C4-2B (cell line): ENCODE results near the gene ELL.

Experiments
- ZFX ChIP-seq: fragments of 450-650 bp; IDR thresholded peaks from 2 replicates; pipeline ENCODE4 v1.6.1; 2017
- TF ChIP-seq, protein P1 (sequence below): fragments of 450-650 bp; conservative IDR thresholded peaks from 2 replicates; pipeline ENCODE4 v1.5.1; 2017; ENCODE audit warnings: mild to moderate bottlenecking

DNA sequence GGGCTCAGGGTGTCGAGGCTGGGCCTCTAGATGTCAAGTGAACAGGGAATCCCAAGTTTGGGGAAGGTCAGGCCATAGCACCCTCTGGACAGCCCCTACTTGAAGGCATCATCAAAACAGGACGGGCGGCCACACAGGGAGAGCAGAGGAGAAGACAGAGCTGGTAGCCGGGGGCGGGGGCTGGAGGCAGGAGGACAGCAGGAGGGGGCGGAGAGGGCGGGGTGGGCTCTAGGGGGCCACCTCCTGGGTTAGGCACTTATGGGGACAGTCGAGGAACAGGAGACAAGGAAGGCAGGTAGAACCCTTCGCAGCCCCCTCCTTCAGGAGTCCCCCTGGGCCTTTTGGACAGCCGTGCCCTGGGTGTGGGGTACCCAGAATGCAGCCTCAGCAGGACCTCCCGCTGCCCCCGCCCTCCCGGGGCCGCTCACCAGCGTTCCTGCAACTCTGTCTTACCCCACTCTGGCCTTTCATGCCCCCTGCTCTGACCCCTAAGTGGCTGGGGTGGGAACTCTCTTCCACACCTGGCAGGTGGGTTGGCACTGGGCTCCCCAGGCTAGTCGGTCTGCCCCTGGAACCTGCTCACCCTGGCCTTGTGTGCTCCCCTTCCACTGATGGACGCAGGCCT is 96.9 kb downstream of the ELL start:
- TF ChIP-seq, protein P1, sequence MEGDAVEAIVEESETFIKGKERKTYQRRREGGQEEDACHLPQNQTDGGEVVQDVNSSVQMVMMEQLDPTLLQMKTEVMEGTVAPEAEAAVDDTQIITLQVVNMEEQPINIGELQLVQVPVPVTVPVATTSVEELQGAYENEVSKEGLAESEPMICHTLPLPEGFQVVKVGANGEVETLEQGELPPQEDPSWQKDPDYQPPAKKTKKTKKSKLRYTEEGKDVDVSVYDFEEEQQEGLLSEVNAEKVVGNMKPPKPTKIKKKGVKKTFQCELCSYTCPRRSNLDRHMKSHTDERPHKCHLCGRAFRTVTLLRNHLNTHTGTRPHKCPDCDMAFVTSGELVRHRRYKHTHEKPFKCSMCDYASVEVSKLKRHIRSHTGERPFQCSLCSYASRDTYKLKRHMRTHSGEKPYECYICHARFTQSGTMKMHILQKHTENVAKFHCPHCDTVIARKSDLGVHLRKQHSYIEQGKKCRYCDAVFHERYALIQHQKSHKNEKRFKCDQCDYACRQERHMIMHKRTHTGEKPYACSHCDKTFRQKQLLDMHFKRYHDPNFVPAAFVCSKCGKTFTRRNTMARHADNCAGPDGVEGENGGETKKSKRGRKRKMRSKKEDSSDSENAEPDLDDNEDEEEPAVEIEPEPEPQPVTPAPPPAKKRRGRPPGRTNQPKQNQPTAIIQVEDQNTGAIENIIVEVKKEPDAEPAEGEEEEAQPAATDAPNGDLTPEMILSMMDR: no peak
- TF ChIP-seq ZFX: no peak
